Liver (tissue), 3 donors: ENCODE results near the gene SYNPO.

Experiments
- GABPA ChIP-seq, 2 donors: IDR thresholded peaks in 1 of 2; conservative IDR thresholded peaks in 1 of 2; 2 replicates each; pipeline ENCODE4 v1.6.1; 2016; ENCODE audit warnings: antibody characterized with exemption in 2 of 2, mild to moderate bottlenecking in 1 of 2, moderate library complexity in 1 of 2
- JUND ChIP-seq, 2 donors: IDR thresholded peaks; 2 replicates each; pipeline ENCODE4 v1.6.1; 2016; ENCODE audit warnings: antibody characterized with exemption in 2 of 2
- NR2F2 ChIP-seq: IDR thresholded peaks from 2 replicates; pipeline ENCODE4 v1.6.1; 2016; ENCODE audit warnings: antibody characterized with exemption
- TF ChIP-seq, protein P1 (sequence below): fragments of 150-350 bp; IDR thresholded peaks from 2 replicates; pipeline ENCODE4 v1.5.1; 2017; ENCODE audit warnings: improper control_type of control experiment, low read depth, low read length; ENCODE audit not compliant: missing input control
- TF ChIP-seq, protein P2 (sequence below): IDR thresholded peaks from 2 replicates; pipeline ENCODE4 v1.6.1; 2016; ENCODE audit warnings: antibody characterized with exemption
- donor health status: healthy.
- donor health status: healthy.

DNA sequence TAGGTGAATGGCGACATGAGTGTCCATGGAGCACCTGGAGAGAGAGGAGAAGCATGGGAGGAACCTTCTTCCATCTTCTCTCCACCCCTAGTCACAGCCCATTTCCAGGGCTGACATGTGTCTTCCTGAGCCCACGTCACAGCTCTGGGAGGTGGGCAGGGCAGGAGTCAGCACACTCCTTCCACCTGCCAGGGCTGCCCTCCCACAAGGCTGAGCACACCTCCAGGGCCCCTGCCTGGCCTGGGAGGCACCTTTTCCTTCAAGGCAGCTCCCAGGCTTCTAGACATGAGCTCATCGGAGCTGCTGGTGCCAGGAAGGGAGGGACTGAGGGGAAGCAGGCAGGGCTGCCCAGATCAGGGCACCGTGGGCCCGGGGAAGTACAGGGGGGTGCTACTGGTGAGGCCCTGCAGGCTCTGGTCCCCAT lies 13.6 kb upstream of the SYNPO start:
- TF ChIP-seq, protein P1, sequence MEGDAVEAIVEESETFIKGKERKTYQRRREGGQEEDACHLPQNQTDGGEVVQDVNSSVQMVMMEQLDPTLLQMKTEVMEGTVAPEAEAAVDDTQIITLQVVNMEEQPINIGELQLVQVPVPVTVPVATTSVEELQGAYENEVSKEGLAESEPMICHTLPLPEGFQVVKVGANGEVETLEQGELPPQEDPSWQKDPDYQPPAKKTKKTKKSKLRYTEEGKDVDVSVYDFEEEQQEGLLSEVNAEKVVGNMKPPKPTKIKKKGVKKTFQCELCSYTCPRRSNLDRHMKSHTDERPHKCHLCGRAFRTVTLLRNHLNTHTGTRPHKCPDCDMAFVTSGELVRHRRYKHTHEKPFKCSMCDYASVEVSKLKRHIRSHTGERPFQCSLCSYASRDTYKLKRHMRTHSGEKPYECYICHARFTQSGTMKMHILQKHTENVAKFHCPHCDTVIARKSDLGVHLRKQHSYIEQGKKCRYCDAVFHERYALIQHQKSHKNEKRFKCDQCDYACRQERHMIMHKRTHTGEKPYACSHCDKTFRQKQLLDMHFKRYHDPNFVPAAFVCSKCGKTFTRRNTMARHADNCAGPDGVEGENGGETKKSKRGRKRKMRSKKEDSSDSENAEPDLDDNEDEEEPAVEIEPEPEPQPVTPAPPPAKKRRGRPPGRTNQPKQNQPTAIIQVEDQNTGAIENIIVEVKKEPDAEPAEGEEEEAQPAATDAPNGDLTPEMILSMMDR, result no peak
- TF ChIP-seq, protein P2, sequence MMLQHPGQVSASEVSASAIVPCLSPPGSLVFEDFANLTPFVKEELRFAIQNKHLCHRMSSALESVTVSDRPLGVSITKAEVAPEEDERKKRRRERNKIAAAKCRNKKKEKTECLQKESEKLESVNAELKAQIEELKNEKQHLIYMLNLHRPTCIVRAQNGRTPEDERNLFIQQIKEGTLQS, result no peak
- TF ChIP-seq JUND (IDR thresholded peaks at IDR 0.05) (no peak), NR2F2 (no peak), GABPA (IDR thresholded peaks at IDR 0.05 in 1 of 2, conservative IDR thresholded peaks at IDR 0.05 in 1 of 2) (no peak)
